GM21381 (cell line): ENCODE results near the gene STIL.
A peak's percentile ranks its signal among the peaks of the same experiment; 100 is the strongest.
"Not testable (repeated sequence)": the region's sequence is repeated elsewhere in the genome, so short reads cannot be mapped to it uniquely, and the experiment has no call there.

Experiments
- ATAC-seq: cut with Tn5 transposase; IDR thresholded peaks from one replicate; pipeline ENCODE4 v1.9.1; 2021; ENCODE audit warnings: mild to moderate bottlenecking, moderate library complexity; ENCODE audit not compliant: unreplicated experiment

STIL gene

DNA sequence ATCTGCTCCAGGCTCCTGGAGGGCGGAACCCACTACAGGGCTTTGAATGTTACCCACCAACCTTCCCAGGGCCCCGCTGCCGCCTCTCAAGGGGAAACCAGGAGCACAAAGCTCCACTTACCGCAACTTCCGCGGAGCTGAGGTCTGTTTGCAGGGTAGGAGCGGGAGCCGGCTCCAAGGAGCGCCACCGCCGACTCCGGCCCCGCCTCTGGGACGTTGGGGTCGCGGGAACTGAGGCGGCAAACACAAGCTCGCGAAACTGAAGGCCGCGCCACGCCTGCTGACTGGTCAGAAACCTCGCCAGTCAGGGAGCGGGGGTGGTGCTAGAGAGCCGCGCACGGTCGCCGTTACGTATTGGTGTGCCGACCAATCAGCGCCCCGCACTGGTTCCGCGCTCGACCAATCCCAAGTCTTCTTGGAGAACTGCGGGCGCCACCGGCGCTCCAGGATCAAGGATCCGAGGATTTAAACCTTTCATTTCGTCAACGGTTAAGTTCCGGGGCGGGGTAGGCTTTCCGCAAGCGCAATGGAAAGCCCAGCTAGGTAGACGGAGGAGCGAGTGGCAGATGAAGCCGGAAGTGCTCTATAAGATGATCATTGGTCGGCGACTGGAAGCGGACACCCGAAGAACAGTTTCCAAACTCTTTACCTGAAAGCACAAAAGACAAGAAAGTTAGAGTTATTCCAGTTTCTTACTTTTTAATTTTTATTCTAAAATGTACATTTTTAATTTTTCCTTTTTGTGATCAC is at the start of gene STIL:
STIL (minus strand) TSS at position 233 of the 750 bp plus-strand sequence. CDS start 3,828 bp downstream, outside the sequence.
- ATAC-seq = peak; percentile 97

- ATAC-seq = no peak
Measured at GRCh38 chr1:47362828-47363227, 48.9 kb upstream of the STIL start.

- no peak for ATAC-seq
Measured at GRCh38 chr1:47361380-47361779, 47.4 kb upstream of the STIL start.

- peak; percentile 73 for ATAC-seq
Measured at GRCh38 chr1:47351305-47351704, 37.4 kb upstream of the STIL start.

DNA sequence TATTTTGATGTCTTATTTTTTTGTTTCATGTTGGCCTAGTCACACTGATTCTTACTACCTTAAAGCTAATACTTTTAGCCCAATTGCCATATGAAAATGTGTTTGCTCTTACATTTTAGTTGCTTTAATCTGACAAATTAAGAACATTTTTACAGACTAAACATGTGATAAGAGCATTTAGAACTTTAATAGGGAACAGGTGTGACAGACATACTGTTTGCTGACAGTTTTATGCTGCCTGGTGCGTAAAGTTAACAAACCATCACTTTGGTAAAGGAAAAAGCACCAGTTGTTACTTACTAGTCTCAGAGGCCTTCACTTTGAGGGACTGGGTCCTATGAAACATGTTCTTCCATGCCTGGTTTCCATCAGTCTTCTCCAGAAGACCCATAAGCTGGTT is 34.3 kb upstream of the STIL start:
- no peak for ATAC-seq

- no peak for ATAC-seq
Measured at GRCh38 chr1:47347735-47348134, 33.8 kb upstream of the STIL start.

DNA sequence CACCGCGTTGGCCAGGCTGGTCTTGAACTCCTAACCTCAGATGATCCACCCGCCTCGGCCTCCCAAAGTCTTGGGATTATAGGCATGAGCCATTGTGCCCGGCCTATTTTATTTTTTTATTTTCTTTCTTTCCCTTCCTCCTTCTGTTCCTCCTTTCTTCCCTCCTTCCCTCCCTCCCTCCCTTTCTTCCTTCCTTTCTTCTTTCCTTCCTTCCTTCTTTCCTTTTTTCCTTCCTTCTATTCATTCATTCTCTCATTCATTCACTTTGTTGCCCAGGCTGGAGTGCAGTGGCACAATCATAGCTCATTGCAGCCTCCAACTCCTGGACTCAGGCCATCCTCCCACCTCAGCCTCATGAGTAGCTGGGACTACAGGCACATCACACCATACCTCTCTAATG is 33.0 kb upstream of the STIL start:
- not testable (repeated sequence) for ATAC-seq

GRCh38 chr1:47340227-47340626 is 26.3 kb upstream of the STIL start:
- ATAC-seq = no peak

GRCh38 chr1:47338249-47339077 is 24.5 kb upstream of the STIL start:
- no peak for ATAC-seq

GRCh38 chr1:47337350-47337749 is 23.4 kb upstream of the STIL start:
- ATAC-seq = no peak

DNA sequence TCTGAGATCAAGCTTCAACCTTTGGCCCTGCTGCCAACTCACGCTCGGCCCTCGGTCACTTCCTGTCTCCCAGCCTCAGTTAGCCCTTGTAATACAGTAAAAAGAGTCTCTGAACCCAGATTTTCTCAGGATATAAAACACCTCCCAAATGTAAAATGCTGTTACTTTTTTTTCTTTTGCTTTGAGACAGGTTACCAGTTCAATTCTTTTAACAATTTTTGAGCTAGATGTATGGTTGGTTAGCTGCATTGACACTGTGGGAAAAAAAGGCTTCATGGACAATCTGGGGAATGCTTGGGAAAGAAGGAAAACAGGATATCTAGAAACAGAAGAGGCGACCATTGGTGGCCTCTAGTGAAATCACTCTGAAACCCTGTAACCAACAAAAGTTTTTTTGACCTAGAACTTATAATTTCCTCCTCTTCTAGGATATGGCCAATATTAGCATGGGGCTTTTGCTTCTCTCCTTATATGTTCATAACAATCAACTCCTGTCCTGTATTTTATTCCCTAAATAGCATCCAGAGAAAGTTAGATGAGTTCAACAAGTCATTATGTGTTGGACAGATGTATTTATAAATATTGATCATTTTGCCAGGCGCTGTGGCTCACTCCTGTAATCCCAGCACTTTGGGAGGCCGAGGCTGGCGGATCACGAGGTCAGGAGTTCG is 21.0 kb upstream of the STIL start:
- no peak for ATAC-seq

- ATAC-seq = peak; percentile 84
Measured at GRCh38 chr1:47333922-47334764, 20.2 kb upstream of the STIL start.

- ATAC-seq = peak; percentile 75
Measured at GRCh38 chr1:47333578-47333921, 19.6 kb upstream of the STIL start, which contains the start of gene CMPK1. CMPK1 (plus strand) TSS chr1:47333790; CDS start chr1:47333946, 156 bp downstream.

DNA sequence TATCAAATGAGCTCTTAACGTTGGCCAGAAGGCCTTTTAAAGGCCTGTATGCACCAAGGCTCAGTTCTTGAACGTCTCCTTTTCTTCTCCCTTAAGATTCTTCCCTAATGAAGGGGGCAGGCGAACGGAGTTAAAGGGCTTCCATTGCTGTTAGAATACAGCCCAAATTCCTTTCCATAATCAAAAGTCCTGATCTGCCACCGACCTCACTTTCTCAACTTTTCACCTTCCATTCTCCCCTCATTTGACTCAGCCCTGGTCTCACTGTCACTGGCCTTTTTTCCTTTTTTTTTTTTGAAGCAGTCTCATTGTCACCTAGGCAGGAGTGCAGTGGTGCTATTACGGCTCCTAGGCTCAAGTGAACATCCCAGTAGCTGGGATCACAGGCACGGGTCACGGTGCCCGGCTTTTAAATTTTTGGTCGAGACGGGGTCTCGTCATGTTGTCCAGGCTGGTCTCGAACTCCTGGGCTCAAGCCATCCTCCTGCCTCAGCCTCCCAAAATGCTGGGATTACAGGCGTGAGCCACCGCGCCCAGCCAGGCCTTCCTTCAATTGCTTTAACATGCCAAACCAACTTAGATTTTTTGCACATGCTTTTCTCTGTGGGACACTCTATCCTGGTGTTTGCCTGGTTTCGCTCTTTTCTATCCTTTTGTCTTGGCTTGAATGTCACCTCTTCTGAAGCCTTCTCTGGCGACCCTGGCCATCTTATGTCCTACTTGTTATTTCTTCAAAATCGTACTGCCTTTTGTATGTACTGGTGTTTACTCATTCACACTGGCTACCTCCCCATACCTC is 19.0 kb upstream of the STIL start:
- ATAC-seq = no peak

DNA sequence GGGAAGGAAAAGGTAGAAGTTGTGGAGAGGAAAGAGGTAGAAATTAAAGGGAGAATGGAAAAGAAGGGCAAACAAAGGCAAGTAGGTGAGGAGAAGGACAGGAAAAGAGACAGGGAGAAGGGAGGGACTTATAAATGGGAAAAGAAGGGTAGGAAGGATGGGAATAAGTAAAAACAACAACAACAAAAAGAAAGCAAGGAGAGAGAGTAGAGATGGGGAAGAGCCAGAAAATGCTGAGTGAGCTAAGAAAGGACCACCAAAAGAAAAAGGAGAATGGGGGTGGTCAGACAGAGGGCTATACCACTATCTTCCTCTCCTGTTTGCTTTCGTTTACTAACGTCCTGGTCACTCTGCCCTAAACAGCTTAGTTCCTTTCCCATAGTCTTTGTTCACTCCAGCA is 17.9 kb upstream of the STIL start:
- ATAC-seq = no peak

GRCh38 chr1:47330212-47330611 is 16.3 kb upstream of the STIL start:
- no peak for ATAC-seq

- no peak for ATAC-seq
Measured at GRCh38 chr1:47328992-47329391, 15.0 kb upstream of the STIL start.

- ATAC-seq = no peak
Measured at GRCh38 chr1:47326271-47326670, 12.3 kb upstream of the STIL start.

GRCh38 chr1:47325528-47325927 is 11.6 kb upstream of the STIL start:
- ATAC-seq = no peak

GRCh38 chr1:47324682-47325081 is 10.7 kb upstream of the STIL start:
- no peak for ATAC-seq
